BLaER1 treated with 17β-estradiol and CSF1 and Interleukin-3, amounts not matched to agents 10 nM and 100 nM (cell line): Measurements from ENCODE around the gene NRAP.

Experiments
- H3K27ac ChIP-seq, 11 experiments: shearing (Covaris generic); formaldehyde crosslinking; 2 replicates each; pipeline ENCODE4 v1.8.1; 2022
- H3K27me3 ChIP-seq, 11 experiments: shearing (Covaris generic); formaldehyde crosslinking; 2 replicates each; pipeline ENCODE4 v1.8.1; 2022
- H3K36me3 ChIP-seq, 11 experiments: shearing (Covaris generic); formaldehyde crosslinking; 2 replicates each; pipeline ENCODE4 v1.8.1; 2022
- H3K4me1 ChIP-seq, 10 experiments: shearing (Covaris generic); formaldehyde crosslinking; 2 replicates each; pipeline ENCODE4 v1.8.1; 2022
- H3K4me2 ChIP-seq, 11 experiments: shearing (Covaris generic); formaldehyde crosslinking; 2 replicates each; pipeline ENCODE4 v1.8.1; 2022
- H3K4me3 ChIP-seq, 10 experiments: shearing (Covaris generic); formaldehyde crosslinking; 2 replicates each; pipeline ENCODE4 v1.8.1; 2022
- H3K9ac ChIP-seq, 11 experiments: shearing (Covaris generic); formaldehyde crosslinking; 2 replicates each; pipeline ENCODE4 v1.8.1; 2022
- H3K9me3 ChIP-seq, 11 experiments: shearing (Covaris generic); formaldehyde crosslinking; replicated peaks in 1 of 11; 2 replicates each; pipeline ENCODE4 v1.8.1; 2022
- H4K20me1 ChIP-seq, 11 experiments: shearing (Covaris generic); formaldehyde crosslinking; 2 replicates each; pipeline ENCODE4 v1.8.1; 2022
- Cebpa-rat ChIP-seq, 11 experiments: shearing (Covaris generic); IDR thresholded peaks; 2 replicates each; pipeline ENCODE4 v1.8.1; 2022

NRAP gene

DNA sequence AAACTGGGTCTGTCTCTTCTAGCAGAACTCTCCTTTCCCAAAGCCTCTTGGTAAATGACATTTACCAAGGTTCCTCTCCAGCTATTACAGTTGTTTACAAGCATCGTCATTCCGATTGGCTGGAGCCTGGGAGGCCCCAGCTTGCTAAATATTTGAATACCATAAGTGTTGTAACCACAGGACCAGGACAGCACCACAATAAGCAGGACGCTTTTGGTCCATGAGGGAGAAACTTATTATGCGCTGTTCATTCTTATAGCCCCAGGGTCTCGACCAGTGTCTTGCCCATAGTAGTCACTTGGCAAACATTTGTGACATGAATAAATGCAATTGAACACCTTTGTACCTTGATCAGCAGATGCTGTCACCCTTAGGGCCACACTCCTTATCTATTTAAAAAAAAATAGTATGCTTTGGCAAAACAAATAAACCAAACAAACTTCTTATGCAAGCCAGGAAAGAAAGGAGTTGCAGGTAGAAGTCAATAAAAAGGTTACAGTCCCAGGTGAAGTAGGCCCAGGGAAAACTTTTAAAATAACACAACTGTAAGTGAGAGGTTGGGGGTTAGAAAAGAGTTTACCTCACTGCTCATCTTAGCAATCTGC lies 32.8 kb downstream of the NRAP start:
- no peaks in the 10 kb centered on the region for H3K36me3 ChIP-seq
- H3K4me2 ChIP-seq = no peak overlapping the region
- H3K4me1 ChIP-seq = no peaks in the 10 kb centered on the region
- H4K20me1 ChIP-seq = no peaks in the 10 kb centered on the region
- no peak overlapping the region for H3K4me3 ChIP-seq
- H3K27me3 ChIP-seq = no peaks in the 10 kb centered on the region
- H3K27ac ChIP-seq = no peak overlapping the region
- H3K9ac ChIP-seq = no peak overlapping the region
- H3K9me3 ChIP-seq = peaks cover 0 to 14% (median 0%) of the 10 kb centered on the region in 11 experiments; a peak in 2 of 22 replicates
- no peak for TF ChIP-seq Cebpa-rat (IDR thresholded peaks at IDR 0.05)

DNA sequence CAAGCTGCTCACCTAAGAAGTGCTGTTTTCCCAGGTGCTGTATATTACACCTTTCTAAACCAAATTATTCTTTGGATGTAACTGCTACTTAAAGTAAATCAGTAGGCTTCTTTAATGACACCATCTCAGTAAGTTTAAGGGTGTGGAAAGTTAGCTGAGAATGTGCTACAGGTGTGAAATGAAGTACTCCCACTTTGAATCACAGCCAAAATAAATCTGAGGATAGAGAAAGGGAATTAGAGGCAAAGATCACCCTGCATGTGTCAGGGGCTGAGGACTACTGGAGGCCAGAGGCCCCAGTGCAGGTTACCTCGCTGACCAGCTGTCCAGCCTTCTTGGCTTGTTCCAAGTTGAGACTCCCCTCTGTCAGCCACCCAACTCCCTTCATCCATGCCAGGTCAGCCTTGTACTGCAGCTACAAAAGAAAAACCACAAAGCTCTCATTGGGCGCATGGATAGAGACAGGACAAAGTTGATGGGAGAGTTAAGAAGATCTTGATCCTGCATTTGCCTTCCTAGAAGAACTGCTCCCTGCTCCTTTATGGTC lies 35.2 kb downstream of the NRAP start:
- no peaks in the 10 kb centered on the region for H3K4me1 ChIP-seq

DNA sequence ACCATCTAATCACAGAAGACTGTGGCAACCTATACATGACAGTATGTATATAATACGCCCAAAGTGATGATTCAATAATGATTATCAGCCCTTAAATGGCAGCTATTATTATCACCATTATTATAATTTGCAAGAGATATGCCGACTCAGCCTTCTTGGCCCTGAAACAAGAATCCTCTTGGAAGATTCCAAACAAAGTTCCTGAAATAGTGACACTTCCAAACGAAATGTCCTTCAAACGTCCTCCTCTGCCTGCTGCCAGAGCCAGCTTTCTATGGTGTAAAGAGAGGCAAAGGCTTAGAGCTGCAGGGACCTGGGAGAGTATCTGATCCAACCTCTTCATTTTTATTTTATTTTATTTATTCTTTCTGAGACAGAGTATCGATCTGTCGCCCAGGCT lies 36.0 kb downstream of the NRAP start:
- H3K4me2 ChIP-seq = no peak overlapping the region
- H3K4me3 ChIP-seq = no peak overlapping the region
- TF ChIP-seq Cebpa-rat (IDR thresholded peaks at IDR 0.05) = no peak
- no peak overlapping the region for H3K9ac ChIP-seq
- H3K4me1 ChIP-seq = no peaks in the 10 kb centered on the region
- H4K20me1 ChIP-seq = no peaks in the 10 kb centered on the region
- H3K27me3 ChIP-seq = no peaks in the 10 kb centered on the region
- H3K27ac ChIP-seq = no peak overlapping the region
- H3K36me3 ChIP-seq = no peaks in the 10 kb centered on the region
- H3K9me3 ChIP-seq = no peaks in the 10 kb centered on the region

More for the DNA sequence above, 35.2 kb downstream of the NRAP start:
- Histone ChIP-seq H4K20me1 (no peaks in the 10 kb centered on the region), H3K36me3 (no peaks in the 10 kb centered on the region), H3K27ac (no peak overlapping the region), H3K9me3 (no peaks in the 10 kb centered on the region), H3K9ac (no peak overlapping the region), H3K27me3 (no peaks in the 10 kb centered on the region), H3K4me2 (no peak overlapping the region), H3K4me3 (no peak overlapping the region)
- no peak for TF ChIP-seq Cebpa-rat (IDR thresholded peaks at IDR 0.05)

DNA sequence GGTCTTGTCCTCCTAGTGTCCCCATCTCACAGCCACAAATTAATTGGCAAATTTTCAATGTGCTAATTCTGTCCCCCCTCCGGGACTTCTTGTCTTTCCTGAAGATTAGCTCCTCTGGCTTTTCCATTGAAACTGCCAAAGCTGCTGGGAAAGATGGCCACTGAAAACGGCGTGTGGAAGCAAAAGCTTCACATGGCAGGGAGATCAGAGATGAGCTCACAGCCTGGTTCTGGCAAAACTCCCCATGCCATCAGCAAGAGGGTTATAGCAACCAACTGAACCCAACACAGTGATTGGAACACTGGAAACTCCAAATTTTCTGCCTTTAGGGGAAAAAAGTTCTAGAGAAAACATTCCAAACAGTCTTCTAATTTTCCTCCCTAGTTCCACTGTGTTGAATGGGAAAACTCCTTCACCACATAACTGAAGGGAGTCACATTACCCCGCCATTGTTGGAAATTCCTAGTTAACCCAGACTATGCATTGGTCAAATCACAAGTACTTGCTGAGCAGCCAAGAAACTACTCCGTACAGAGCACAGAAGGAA lies 37.0 kb downstream of the NRAP start:
- H3K36me3 ChIP-seq = no peaks in the 10 kb centered on the region
- no peak for TF ChIP-seq Cebpa-rat (IDR thresholded peaks at IDR 0.05)
- no peak overlapping the region for H3K4me2 ChIP-seq
- H3K27me3 ChIP-seq = no peaks in the 10 kb centered on the region
- H3K4me1 ChIP-seq = no peaks in the 10 kb centered on the region
- H3K4me3 ChIP-seq = no peak overlapping the region
- no peak overlapping the region for H3K9ac ChIP-seq
- no peaks in the 10 kb centered on the region for H4K20me1 ChIP-seq
- no peaks in the 10 kb centered on the region for H3K9me3 ChIP-seq
- H3K27ac ChIP-seq = no peak overlapping the region

DNA sequence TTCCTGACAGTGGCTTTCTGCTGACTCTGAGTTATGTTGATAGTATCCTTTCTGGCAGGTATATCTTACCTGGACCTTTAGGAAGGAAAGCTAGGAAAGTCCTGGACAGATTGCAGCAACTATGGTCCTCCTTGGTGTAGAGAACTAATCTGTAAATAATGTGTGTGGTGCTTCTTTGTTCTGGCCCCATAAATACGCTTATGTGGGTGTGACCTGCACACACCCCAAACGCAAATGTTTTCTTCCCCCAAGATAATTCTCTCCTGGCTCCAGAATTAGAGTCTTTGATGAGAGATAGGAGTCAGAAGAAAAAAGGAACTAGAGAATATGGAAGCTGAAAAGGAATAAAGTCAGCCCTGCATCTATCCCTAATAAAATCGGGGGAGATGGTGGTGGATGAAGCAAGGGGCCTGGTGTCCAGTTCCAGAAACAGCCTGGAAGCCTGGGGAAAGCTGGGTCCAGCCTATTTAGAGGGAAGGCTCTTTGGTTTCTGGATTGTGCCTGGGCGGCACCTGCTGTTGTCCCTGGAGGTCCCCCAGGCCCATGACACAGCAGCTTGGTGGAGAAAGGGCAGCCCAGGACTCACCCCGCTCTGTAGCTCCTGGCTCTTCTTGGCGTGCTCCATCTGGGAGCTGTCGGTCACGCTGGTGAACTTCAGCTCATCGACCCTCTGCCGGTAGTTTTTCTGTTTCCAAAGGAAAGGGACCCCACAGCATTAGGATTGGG lies 38.2 kb downstream of the NRAP start:
- Histone ChIP-seq H3K27me3 (no peaks in the 10 kb centered on the region), H3K4me3 (no peak overlapping the region)

DNA sequence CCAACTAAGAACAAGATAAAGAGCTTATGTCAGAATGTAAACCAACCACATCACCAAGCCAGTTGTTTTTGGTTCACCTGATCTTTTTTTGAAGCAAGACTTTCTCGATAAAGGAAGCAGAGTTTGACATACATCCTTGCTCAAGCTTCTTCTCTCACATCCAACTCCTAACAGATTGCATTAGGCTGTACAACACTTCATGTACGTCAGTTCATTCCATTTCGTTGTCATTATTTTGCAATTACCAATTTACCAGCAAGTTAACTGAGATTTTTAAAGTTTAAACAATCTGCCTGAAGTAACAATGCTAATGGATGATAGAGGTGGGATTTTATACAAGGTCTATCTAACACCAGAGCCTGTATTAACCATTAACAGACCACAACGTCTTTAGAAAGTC lies 41.0 kb downstream of the NRAP start:
- no peaks in the 10 kb centered on the region for H3K9me3 ChIP-seq
- no peak overlapping the region for H3K4me3 ChIP-seq
- no peaks in the 10 kb centered on the region for H4K20me1 ChIP-seq
- no peak overlapping the region for H3K9ac ChIP-seq
- H3K27ac ChIP-seq = no peak overlapping the region
- no peaks in the 10 kb centered on the region for H3K36me3 ChIP-seq
- no peaks in the 10 kb centered on the region for H3K4me1 ChIP-seq
- TF ChIP-seq Cebpa-rat (IDR thresholded peaks at IDR 0.05) = no peak
- H3K4me2 ChIP-seq = no peak overlapping the region
- H3K27me3 ChIP-seq = no peaks in the 10 kb centered on the region

More for the DNA sequence above, 38.2 kb downstream of the NRAP start:
- no peaks in the 10 kb centered on the region for H4K20me1 ChIP-seq
- no peaks in the 10 kb centered on the region for H3K4me1 ChIP-seq
- H3K4me2 ChIP-seq = no peak overlapping the region
- H3K36me3 ChIP-seq = no peaks in the 10 kb centered on the region
- H3K9me3 ChIP-seq = no peaks in the 10 kb centered on the region
- H3K27ac ChIP-seq = no peak overlapping the region
- TF ChIP-seq Cebpa-rat (IDR thresholded peaks at IDR 0.05) = no peak
- no peak overlapping the region for H3K9ac ChIP-seq

DNA sequence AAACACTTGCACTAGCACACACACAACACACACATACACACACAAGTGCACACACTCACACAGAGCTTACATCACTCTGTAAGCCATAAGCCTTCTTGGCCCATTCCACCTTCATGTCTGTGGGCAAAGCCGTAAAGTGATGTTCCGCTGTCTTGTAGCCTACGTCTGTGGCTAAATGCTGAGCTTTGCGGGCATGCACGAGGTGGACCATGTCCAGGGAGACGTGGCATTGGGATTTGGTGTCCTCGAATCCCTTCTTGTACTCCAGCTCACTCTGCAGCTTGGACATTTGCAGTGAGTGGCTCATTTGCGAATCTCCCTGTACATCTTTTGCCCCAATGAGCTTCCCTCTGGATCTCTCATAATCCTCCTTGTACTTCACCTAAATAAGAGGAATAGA lies 42.0 kb downstream of the NRAP start:
- no peak overlapping the region for H3K4me3 ChIP-seq
- H4K20me1 ChIP-seq = no peaks in the 10 kb centered on the region
- H3K36me3 ChIP-seq = no peaks in the 10 kb centered on the region
- H3K4me2 ChIP-seq = no peak overlapping the region
- H3K9me3 ChIP-seq = no peaks in the 10 kb centered on the region
- no peaks in the 10 kb centered on the region for H3K27me3 ChIP-seq
- no peaks in the 10 kb centered on the region for H3K4me1 ChIP-seq
- TF ChIP-seq Cebpa-rat (IDR thresholded peaks at IDR 0.05) = no peak
- H3K9ac ChIP-seq = no peak overlapping the region
- no peak overlapping the region for H3K27ac ChIP-seq

DNA sequence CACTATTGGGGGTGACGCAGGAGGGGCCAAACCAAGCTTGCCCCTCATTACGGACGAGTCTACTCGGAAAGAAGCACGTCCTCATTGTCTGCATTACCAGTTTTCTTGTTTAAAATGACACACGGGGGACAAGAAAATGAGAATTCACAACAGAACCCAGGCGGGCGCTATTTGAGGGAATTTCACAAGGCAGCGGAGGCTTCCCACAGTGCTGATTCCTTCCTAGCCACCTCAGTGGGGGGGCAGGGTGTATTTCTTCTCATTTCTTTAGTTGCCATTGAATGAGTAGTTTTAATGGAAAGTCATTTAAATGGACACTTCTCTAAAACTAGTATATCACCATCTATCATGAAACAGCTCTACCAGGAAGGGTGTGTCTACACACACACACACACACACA lies 42.9 kb downstream of the NRAP start:
- Histone ChIP-seq H3K4me1 (no peaks in the 10 kb centered on the region), H3K4me3 (no peak overlapping the region), H3K9ac (no peak overlapping the region), H3K4me2 (no peak overlapping the region), H3K9me3 (no peaks in the 10 kb centered on the region), H3K27me3 (no peaks in the 10 kb centered on the region), H4K20me1 (no peaks in the 10 kb centered on the region), H3K36me3 (no peaks in the 10 kb centered on the region), H3K27ac (no peak overlapping the region)
- TF ChIP-seq Cebpa-rat (IDR thresholded peaks at IDR 0.05) = no peak

DNA sequence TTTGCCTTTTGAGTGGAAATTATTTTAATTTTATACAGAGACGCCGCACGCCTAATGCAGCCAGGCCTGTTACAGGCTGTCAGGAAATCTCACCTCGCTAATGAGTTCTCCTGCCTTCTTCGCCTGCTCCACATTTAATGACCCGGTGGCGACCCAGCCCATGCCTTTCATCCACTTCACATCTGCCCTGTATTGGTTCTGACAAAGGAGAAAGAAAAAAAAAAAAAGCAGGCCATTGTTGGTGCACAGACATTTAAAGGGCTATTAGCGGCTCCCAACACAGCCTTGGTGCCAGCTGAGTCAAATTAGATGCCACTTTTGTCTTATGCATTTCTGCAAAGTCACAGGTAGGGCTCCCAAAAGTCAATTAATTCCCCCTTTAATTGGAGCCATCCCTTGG lies 43.3 kb downstream of the NRAP start:
- H3K9me3 ChIP-seq = no peaks in the 10 kb centered on the region
- H3K27ac ChIP-seq = no peak overlapping the region
- H3K4me3 ChIP-seq = no peak overlapping the region
- H3K27me3 ChIP-seq = no peaks in the 10 kb centered on the region
- H4K20me1 ChIP-seq = no peaks in the 10 kb centered on the region
- no peak overlapping the region for H3K9ac ChIP-seq
- H3K4me1 ChIP-seq = no peaks in the 10 kb centered on the region
- H3K36me3 ChIP-seq = no peaks in the 10 kb centered on the region
- H3K4me2 ChIP-seq = no peak overlapping the region
- TF ChIP-seq Cebpa-rat (IDR thresholded peaks at IDR 0.05) = no peak

DNA sequence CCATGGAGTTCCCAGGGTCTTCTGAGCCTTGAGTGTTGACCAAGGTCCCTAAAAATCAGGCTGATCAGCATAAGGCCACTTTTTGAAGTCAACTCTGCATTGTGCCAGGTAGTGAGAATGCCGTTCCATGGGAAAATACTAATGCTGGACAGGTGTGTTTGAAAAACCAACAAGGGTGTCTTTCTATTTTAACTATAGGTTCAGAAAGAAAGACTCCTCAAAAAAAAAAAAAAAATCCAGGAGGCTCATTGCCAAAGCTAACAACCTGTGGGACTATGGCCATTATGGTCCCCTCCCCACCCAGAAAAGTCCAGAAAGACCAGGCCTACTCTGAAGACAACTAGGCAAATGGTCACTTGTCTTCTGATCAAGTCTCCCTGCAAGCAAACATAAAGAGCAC lies 44.4 kb downstream of the NRAP start:
- Histone ChIP-seq H3K9me3 (no peaks in the 10 kb centered on the region), H3K4me3 (no peak overlapping the region), H3K4me1 (no peaks in the 10 kb centered on the region), H3K36me3 (no peaks in the 10 kb centered on the region), H4K20me1 (no peaks in the 10 kb centered on the region), H3K4me2 (no peak overlapping the region), H3K27me3 (no peaks in the 10 kb centered on the region), H3K27ac (no peak overlapping the region), H3K9ac (no peak overlapping the region)
- TF ChIP-seq Cebpa-rat (IDR thresholded peaks at IDR 0.05) = no peak
